Endometrial microvascular endothelial cells (primary cell): ENCODE measurements around the gene FANCG. TPM values are rescaled to one million over a fixed set of nuclear protein-coding genes. Genes with fewer than 3 reads are reported as not detected.

Source experiments
- in situ Hi-C: cut with HindIII; loops from 2 replicates; pipeline ENCODE4 v1.10.0; 2017; ENCODE audit warnings: low sequenced_read_pairs, low pct_unique_long_range_greater_than_20kb; ENCODE audit errors: inconsistent ontology term
- total RNA-seq: library from RNA; depleted of rRNA; stranded (reverse); fragments of >200 nt; gene quantifications from one replicate; pipeline ENCODE4 v1.2.3, GENCODE V29; 2015; ENCODE audit errors: inconsistent ontology term

The FANCG gene
- 22.2 TPM for total RNA-seq

DNA sequence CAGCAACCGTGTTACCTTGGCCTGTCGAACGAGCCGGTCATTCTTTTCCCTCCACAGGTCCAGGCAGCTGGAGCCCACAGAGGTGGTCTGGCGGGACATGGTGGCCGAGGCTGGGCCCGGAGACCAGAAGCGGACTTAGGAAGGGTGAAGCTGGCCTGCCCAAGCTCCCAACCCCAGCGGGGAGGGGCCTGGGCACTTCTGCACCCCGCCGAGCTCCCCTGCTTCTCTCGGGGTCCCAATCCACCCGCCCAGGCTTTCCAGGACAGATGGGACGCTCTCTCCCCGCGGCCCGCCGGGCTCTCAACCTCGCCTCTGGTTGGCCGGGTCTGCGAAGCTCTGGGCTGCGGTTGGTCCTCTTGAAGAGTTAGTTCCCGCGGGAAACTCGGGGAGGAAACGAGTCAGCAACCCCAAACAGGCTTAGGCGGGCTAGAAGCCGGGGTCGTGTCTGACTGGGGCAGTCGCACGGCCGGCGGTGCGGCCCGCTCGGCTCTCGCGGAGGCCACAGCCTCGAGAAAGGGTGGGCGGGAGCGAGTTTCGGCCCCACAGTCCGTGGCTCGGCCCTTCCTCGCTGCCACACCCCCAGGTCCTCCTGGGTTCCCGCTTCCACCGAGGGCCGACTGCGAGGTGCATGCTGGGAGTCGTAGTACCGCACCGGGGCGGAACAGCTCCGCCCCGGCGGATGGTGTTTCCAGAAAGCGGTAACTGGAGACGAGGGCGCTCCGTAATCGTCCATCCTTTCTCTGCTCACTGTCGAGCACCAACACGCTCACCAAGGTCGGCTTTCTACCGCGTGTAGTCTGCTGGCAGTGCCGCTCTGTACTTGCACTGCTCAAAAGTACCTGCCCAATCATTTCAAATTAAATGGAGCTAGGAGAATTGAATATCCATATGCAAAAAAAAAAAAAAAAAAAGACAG, at the start of gene FANCG:
TSS of gene FANCG (minus strand) at position 517 of the 916 bp plus-strand sequence. CDS start at position 99, 418 bp downstream.
- in situ Hi-C loops = no loop called here

DNA sequence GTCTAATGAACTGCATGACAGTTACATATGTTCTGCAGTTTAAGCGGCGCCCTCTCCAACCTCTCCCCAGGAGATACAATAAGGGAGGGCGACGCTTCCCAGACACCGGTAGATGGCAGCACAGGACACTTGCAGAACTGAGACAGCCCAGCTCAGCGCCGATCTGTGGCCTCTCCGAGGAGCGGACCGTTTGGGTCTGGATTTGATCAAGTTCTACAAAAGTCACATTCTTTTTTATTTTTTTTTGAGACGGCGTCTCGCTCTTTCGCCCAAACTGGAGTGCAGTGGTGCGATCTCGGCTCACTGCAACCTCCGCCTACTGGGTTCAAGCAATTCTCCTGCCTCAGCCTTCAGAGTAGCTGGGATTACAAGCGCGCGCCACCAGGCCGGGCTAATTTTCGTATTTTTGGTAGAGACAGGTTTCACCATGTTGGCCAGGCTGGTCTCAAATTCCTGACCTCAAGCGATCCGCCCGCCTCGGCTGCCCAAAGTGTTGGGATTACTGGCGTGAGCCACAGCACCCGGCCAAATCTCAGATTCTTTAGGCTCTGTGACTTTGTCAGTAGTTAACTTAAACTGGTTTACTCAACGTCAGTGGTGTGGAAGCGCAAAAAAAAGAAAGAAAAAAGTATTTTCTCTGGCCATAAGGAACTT, 37.3 kb upstream of the FANCG start:
- in situ Hi-C loops = loop anchor here (25.0 kb wide), 1 partner anchor 370 kb away; the partner anchor contains the start of gene RUSC2

DNA sequence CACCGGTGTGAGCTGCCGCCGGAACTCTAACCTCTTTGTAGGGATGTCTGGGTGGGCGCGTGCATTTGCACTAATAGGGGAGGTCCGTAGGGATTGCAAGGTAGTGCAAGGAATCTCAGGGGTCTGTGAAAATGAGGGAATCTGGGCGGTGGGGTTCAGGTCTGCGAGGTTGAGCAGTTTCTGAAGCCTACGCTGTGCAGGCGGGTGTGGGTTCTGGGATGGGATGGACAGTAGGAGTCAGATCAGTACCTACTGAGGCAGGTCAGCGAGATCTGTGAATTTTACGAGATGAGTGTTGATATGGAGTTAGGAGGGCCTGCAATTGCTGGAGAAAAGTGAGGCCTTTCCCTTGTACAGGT, 36.8 kb upstream of the FANCG start:
- in situ Hi-C loops = loop anchor here (25.0 kb wide), 1 partner anchor 371 kb away; the partner anchor contains the start of gene RUSC2

- in situ Hi-C loops = loop anchor here (25.0 kb wide), 1 partner anchor 371 kb away; the partner anchor contains the start of gene RUSC2
Observed at GRCh38 chr9:35115680-35116538, 36.2 kb upstream of the FANCG start, which contains the start of gene ATOSB. Gene ATOSB (minus strand): TSS chr9:35115862. CDS start chr9:35108274, 7,588 bp downstream.

DNA sequence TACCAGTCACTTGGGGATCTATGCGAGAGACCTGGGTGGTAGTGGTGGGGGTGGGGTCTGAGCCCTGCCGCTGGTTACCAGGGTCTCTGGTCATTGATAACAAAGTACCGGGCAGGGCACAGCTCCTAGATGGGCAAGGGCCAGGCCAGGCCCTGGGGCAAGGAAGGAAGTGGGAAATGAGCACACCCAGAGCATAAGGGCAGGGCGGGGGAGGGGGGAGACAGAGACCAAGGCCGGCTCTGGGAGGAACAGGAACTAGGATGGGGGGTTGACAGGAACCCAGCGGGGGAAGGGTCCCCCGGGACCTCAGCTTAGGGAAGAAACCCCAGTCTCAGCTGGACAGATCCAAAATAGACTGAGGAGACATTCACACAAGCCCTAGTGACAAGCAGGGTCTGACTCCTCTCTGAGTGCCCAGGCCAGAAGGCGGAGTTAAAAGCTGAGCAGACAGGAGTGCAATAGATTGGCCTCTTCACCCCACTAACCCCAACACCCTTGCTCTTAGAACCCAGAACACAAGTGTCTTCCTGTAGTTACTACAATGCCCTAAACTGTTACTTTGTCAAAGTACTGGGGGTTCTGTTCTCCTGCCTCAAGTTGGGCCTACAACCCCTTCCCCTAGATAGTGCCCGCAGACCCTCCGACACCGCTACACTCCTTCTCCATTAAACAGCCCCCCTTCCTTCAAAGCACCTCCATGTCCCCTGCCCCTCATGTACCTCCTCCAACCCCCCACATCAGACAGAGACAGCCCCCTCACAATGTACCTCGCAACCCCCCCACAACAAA, 35.3 kb upstream of the FANCG start:
- in situ Hi-C loops = loop anchor here (25.0 kb wide), 1 partner anchor 372 kb away; the partner anchor contains the start of gene RUSC2

DNA sequence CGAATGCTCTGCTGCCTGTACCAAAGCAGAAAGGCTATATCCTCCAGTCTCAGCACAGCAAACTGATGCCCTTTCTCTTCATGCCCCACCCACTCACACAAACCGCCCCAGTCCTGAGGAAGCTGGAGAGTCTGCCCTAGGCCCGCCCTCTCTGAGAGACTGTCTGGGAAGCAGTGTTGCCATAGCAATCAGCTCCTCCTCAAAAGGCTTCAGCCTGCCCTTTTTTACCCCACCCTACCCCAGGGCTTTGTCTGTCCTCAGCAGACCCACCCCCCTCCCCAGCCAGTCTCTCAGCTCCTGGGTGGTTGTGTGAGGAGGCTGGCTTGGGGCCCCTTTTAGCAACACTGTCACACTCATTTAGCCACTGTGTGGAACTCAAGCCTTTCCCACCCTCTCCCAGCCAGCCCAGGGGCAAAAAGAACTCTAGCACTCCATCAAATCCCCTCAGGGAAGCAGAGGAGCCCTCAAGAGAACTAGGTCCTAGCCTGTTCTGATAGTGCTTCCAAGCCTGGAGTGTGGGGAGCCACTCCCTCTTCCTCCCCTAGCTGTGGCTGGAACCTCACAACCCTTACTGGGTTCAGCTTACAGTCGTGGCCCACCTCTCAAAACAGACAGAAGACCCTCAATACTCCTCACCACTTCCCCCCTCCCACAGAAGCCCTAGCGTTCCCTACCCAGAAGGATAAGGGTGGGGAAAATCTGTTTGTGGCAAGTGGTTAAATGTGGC, 34.5 kb upstream of the FANCG start:
- in situ Hi-C loops = loop anchor here (25.0 kb wide), 1 partner anchor 373 kb away; the partner anchor contains the start of gene RUSC2

GRCh38 chr9:35112257-35113020, 32.7 kb upstream of the FANCG start:
- in situ Hi-C loops = loop anchor here (25.0 kb wide), 1 partner anchor 375 kb away; the partner anchor contains the start of gene RUSC2

DNA sequence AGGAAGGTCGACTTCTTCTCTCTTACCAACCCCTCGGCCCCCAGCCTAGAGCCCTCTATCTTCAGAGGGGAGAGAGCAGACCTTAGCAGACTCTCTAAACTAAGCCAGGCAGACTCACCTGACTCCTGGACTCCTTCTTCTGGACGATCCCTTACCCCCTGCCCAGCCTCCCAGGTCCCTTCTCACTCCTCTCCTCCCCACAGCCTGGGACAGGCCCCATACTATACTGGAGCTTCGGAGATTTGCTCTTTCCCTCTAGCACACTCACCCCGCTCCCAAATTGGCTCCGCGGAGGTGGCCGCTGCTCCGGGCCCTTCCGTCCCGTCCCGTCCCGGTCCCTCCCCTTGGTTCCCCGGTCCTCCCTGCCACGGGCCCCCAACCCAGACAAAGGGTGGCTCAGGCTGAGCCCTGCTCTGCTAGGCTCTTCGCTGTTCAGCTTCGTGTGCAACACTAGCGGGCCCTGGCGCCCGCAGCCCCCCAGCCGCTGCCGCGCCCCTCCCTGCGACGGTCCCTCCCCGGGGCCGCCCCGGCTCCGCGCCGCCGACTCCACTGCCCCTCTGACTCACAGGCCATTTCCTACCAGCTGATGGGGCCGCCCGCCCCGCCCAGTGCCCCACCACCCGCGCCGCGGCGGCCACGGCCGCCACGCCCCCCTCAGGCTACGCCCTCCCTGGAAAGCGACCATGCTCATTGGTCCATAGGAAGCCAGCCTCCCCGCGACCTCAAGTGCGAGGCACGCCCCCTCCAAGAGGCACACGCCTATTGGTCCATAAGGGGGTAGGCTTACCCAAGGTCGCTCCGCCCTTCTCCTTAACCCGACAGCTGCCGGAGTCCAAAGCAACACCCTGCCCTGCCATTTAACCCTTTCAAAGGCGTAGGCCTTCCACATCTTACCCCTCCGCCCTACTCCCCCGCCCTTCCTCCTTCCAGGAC, 31.5 kb upstream of the FANCG start:
- in situ Hi-C loops = loop anchor here (25.0 kb wide), 1 partner anchor 376 kb away; the partner anchor contains the start of gene RUSC2

- in situ Hi-C loops = loop anchor here (25.0 kb wide), 1 partner anchor 377 kb away; the partner anchor contains the start of gene RUSC2
Observed at GRCh38 chr9:35110327-35110761, 30.6 kb upstream of the FANCG start.

DNA sequence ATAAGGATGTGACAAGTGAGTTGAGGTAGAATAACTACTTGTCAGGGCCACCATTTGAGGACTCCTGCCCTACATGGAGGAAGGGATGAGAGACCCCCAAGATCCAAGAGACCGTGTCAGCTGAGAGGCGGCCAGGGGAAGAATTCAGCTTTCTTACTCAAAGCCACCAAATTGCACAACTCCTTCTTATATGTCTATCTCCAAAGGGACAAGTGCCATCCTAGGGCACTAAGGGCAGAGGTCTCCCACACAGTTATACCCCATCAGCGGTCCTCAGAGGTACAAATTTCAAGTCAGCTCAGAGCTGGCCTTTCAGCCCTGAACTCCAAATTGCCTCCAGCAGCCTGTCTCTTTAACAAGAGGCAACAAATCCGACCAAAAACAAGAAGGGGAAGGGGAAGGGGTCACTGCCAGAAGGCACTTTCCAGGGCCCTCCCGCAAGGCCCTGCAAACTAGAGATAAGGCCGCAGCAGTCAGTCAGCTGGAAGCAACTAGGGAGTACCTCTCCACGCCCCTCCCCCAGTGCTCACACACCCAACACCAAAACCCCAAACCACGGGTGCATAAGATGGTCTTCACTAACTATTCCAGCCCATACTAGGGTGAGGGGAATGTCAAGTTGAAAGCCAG, 29.3 kb upstream of the FANCG start:
- in situ Hi-C loops = loop anchor here (25.0 kb wide), 1 partner anchor 378 kb away; the partner anchor contains the start of gene RUSC2

GRCh38 chr9:35108461-35108860, 28.7 kb upstream of the FANCG start:
- in situ Hi-C loops = loop anchor here (25.0 kb wide), 1 partner anchor 379 kb away; the partner anchor contains the start of gene RUSC2

DNA sequence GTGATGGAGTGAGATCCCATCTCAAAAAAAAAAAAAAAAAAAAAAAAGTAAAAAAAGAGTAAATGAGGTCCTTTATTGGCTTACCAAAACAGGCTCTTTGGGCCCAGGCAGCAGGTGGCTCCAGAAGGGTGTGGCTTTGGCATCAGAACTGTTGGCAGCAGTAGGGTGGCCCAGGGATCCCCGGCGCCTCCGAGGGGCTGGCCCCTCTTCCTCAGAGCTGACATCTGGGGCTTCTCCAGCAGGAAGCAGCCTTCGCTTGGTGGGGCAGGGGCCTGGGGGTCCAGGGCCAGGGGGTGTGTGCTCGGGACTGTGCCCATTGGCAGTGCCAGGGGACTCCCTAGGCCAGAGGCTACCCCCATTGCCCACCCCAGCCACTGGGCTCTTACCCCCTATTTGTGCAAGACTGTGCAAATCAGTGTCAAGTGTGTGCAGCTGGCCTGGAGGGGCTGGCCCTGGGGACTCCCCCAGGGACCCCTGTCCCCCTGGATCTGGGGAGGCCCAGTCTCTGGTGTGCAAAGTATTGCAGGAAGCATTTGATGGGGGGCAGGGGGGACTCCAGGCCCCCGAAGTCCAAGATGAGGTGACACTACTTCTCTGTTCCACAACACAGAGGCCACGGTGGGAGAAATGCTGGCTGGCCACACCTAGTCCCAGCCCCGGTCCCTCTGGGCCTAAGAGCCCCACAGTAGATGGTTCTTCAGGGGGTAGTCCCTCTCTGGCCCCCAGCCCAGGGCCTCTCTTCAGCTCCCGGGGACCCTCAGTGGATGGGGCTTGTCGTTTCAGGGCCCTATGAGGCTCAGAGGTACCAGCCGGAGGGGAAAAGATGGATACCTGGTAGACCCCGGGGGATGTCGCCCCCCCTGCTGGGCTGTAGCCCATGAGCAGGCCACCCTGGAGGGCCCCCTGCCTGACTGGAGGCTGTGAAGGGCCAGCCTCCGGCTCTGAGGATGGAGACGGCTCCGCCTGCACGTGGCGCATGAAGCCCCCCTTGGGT, 27.9 kb upstream of the FANCG start:
- in situ Hi-C loops = loop anchor here (25.0 kb wide), 1 partner anchor 380 kb away; the partner anchor contains the start of gene RUSC2

DNA sequence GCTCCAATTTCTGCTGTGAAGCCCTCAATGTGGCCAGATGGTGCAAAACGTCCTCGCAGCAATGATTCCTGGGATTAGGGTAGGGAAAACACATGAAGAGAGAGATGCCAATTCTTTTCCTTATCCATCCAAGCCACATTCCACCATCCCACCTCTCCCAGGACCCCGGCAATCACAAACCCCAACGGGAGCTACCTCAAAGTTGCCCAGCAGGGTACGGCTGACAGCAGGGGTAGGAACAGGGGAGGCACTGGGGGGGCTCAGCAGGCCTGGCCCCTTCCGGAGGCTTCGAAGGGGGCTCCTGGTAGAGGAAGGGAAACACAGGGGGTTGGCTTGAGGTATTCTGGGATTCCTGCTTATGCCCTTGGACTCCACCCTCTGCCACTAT, 26.6 kb upstream of the FANCG start:
- in situ Hi-C loops = loop anchor here (25.0 kb wide), 1 partner anchor 381 kb away; the partner anchor contains the start of gene RUSC2
